ENCODE data around the gene TROAP.
A peak's percentile ranks its signal among the peaks of the same experiment; 100 is the strongest.
"Not testable (repeated sequence)": the region's sequence is repeated elsewhere in the genome, so short reads cannot be mapped to it uniquely, and the experiment has no call there.

Gene TROAP

GRCh38 chr12:49322708-49323523 lies at the start of gene TROAP:
Gene TROAP (plus strand): TSS chr12:49323255. CDS start chr12:49323609, 354 bp downstream.
- DNase-seq, result peak; percentile 96 to 97

- no peak for DNase-seq
These were observed 49.2 kb upstream of the TROAP start for GRCh38 chr12:49273726-49274395.

DNA sequence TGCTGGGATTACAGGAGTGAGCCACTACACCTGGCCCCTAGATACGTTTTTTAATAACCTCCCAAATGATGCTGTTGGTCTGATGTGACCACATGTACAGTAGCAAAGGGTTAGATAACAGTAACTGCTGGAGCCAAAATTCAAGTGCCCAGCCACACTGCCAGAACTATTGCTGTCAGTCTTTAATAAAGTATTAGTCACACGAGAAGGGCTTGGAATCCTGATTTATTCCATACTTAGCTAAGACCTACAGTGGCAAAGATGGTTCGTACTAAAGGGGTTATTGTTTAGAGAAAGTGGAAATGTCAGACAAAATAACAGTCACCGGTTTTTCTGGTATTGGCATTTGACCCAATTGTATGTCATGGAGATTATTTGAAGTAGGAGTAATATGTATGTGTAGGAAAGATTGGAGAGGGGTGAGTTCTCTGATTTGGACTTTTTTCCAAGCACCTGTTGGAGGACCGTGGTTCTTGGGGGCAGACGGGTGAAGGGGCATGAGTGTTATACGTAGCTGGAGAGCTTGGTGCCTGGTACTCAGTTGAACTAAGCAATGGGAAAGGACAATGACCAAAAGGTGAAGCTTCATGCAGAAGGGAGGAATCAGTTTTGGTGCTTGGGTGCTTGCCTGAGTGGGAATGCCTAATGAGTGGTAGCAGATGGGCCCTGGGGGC lies 48.5 kb upstream of the TROAP start:
- DNase-seq, result no peak

DNA sequence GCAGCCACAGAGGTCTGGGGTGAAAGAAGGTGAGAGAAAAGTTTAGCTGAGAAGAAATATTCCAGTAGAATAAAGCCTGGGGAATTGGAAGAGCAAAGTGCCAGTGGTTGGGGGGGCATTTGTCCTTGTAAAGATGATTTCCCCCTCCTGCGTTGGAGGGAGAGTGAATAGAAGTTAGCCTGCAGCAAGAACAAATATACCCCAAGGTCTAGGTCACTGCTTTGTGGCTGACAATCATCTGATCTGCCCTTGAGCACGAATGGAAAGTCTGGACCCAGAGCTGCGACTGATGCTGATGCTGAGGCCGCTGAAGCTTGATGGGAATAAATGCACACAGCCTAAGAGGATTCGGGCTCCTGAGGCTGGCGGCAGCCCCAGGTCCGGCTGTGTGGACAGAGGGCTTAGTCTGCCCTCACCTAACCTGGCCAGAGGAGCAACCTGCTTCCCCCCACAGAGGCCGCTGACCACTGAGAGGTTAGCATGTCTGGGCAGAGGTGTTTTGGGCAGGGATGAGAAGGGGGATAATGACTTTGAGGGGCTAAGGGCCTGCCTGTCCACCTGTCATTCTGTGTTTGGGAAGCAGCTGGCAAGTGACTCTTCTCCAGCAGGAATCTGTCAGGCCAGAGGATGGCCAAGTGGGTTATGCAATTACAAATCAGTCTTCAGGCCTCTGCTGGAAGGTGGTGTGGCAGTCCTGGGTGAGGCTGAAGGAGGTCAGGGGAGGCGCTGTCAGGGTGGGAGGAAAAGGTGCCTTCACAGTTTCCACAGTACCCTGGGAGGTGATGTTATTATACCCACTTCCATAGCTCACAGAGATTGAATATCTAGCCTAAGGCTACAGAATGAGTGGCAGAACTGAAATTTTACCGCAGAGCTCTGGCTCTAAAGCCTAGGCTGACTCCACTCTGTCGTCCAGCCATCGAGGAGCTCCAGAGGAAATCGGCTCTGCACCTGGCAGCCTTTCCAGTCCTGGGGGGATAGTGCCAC lies 46.5 kb upstream of the TROAP start:
- no peak for DNase-seq

- DNase-seq, result no peak
These were observed 45.6 kb upstream of the TROAP start for GRCh38 chr12:49277466-49277865.

DNA sequence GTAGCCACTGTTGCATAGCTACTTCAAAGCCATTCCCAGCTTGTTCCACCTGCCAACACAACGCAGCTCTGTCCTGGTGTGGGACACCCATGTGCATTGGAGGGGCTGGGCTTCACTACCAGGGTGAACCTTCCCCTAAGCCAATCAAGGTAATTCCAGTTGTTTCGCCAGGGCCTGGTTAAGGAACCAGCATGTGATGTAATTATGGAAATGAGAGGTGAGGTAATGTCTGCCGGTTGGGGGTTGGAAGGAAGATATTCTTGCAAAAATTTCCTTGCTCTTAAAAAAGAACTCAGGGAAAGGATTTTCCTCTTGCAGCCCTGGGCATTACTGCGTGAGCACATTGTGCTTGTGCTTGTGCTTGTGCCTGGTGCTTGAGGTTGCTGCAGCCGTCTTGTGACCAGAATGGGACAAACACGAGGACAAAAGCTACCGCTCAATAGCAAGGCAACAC lies 43.3 kb upstream of the TROAP start:
- no peak for DNase-seq

GRCh38 chr12:49280545-49280944 lies 42.5 kb upstream of the TROAP start:
- not testable (repeated sequence) for DNase-seq

DNA sequence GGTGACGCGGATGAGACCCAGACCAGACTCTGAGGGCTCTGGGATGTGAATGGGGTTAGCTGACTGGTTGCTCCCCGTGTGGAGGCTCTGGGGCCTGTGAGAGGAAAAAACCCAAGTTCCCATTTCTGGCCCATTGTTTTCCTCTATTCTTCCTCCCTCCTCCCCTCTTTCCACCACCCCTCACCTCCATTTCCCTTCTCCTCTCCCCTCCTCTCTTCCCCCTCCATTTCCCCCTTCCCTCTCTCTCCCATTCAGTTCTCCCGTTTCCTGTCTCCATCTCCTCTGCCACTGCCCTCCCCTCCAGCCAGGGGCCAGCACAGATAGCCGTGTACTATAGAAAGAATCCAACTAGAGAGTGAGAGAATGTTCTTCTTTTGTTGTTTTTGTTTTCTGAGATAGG lies 40.8 kb upstream of the TROAP start:
- DNase-seq, result no peak

DNA sequence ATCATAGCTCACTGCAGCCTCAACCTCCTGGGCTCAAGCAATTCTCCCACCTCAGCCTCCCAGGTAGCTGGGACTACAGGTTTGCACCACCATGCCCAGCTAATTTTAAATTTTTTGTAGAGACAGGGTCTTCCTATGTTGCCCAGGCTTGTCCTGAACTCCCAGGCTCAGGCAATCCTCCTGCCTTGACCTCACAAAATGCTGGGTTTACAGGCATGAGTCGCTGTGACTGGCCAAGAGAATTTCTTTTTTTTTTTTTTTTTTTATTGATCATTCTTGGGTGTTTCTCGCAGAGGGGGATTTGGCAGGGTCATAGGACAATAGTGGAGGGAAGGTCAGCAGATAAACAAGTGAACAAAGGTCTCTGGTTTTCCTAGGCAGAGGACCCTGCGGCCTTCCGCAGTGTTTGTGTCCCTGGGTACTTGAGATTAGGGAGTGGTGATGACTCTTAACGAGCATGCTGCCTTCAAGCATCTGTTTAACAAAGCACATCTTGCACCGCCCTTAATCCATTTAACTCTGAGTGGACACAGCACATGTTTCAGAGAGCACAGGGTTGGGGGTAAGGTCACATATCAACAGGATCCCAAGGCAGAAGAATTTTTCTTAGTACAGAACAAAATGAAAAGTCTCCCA lies 40.2 kb upstream of the TROAP start:
- DNase-seq, result not testable (repeated sequence)

GRCh38 chr12:49283541-49284429 lies 39.3 kb upstream of the TROAP start:
- no peak for DNase-seq

DNA sequence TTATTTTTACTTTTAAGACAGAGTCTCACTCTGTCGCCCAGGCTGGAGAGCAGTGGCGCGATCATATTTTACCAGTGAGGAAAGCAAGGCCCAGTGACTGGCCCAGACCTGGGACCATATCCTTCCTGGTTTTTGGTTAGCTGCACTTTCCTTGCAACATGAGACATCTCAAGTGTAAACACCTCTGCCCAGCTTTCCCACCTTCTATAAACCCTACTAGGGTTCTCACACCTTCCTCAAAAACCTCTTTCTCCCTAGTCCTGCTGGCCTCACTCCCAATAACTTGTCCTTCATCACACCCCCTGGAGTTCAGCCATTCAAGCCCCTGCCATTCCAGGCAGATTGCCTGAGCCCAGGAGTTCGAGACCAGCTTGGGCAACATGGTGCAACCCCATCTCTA lies 38.4 kb upstream of the TROAP start:
- no peak for DNase-seq

- DNase-seq, result no peak
These were observed 35.2 kb upstream of the TROAP start for GRCh38 chr12:49287876-49288275.

DNA sequence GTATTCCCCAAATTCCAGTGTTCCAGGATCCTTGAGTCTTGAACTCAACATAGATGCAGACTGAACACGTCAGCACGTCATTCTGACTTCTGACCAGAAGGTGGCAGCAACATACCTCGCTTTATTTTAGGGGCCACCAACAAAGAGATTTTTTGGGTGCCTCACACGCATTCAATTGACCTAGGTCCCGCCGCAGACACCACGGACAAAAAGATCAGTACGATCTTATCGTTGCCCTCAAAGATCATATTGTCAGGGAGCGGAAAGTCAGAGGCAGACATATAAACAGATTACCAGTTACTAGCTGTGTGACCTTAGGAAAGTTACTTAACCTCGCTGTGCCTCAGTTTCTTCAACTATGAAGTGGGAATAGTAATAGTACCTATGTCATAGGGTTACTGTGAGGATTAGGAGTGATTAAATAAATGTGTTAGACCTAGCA lies 34.6 kb upstream of the TROAP start:
- DNase-seq, result peak; percentile 65 to 80

DNA sequence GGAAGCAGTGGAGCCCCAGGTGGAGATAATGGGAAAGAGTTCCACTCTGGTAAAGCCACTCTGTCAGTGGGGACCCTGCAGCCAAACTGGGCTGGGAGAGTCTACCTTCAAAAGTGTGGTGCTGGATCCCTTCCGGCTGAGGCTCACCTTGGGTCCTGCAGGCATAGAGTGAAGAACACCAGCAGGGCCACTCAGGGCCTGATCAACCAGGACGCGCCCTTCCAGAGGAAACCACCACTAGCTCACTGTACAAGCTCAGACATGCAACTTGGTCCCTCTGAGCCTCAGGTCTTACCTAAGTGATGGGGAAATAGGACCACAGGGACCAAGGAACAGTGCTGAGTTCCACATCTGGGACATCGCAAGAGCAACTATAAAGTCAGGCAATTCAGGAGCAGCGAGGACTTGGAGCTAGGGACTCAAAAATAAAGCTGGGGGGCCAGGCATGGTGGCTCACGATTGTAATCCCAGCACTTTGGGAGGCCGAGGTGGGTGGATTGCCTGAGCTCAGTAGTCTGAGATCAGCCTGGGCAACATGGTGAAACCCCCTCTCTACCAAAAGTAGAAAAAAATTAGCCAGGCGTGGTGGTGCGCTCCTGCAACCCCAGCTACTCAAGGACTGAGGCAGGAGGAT lies 34.0 kb upstream of the TROAP start:
- no peak for DNase-seq

DNA sequence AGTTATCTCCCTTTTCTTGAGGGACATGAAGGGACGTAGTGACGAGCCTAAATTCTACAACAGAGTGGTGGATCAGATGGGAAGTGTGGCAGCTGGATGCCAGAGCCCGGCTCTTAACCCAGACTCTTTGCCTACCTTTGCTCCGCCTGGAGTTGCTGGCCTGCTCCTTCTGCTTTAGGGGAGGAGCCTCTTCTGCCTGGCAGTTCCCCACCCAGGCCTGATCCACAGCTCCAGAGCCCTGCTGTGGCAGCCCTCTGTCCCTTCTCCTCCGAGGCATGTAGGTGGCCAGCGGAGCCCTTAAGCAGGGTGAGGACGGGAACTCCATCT lies 30.4 kb upstream of the TROAP start:
- DNase-seq, result no peak

DNA sequence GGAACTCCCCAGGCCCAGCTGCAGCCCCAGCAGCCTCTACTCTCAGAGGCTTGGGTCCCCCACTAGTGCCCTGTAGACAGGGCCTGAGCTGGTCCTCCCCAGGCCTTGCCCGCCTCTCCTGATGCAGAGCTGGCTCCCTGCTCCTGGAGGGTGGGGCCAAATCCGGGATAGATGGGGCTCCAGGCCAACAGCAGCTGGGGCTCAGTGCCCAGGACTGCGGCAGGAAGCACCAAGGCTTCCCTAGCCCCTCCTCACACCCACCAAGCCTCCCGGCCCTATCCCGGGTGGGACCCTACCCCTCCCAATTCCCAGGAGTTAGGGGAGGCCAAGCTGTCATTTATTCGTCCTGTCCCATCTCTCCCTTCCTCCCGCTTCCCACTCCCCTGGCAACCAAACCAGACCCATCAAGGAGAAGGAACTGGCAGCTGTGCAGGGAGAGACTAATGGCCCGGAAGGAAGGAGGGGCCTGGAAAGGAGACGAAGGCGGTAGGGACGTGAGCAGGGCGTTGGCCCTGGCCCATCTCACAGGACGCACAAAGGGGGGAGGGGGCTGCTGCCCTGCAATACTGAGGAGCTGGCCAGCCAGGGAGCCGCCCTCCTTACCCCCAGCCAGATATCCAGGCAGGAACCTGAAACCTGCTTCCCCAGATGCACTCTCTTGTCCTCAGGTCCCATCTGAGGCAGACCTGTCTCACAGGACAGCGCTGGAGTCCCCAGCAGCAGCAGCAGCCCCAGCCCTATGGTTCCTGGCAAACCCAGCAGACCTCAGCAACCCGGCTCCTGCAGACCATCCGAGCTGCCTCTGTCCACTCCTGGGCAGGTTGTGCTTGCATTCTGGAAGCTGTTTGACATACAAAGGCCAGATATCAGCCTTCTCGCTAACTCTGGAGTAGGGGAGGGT lies 29.7 kb upstream of the TROAP start:
- DNase-seq, result no peak

DNA sequence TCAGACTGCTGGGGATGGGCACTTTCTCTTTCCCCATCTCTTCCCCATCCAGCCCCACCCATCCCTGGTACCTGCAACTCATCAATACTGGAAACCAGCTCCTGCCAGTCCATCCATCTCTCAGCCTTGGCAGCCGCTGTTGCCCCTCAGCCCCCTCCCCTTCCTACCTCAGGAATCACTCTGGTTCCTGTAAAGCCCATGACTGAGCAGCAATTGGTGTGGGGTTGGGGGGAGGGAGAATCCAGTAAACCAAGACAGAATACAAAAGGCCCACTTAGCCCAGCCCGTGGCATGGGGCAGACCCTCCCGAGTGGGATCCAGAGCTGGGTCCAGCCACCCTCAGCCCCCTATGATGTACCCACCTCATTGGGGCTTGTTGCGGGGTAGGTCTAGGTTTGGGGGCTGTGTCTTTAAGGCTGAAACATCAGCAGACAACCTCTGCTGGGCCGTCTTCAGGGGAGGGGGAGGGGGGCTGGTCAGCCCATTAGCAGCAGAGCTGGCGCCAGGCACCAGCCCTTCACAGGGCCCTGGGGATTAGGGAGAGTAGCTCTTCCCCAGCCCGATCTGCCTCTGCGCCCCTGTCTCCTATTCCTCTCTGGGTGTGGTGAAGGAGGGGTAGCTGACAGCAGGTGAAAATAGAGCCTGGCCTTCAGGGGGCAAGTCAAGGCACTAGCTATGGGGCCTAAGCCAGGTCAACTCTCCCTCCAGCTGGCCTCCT lies 28.8 kb upstream of the TROAP start:
- DNase-seq, result no peak

- no peak for DNase-seq
These were observed 28.3 kb upstream of the TROAP start for GRCh38 chr12:49294804-49295081.
